Measurements from ENCODE around the gene TBC1D5. TPM values are rescaled to one million over a fixed set of nuclear protein-coding genes. Genes with fewer than 3 reads are reported as not detected.

Gene TBC1D5
- polyA plus RNA-seq, 1 donor: 31.3 TPM

DNA sequence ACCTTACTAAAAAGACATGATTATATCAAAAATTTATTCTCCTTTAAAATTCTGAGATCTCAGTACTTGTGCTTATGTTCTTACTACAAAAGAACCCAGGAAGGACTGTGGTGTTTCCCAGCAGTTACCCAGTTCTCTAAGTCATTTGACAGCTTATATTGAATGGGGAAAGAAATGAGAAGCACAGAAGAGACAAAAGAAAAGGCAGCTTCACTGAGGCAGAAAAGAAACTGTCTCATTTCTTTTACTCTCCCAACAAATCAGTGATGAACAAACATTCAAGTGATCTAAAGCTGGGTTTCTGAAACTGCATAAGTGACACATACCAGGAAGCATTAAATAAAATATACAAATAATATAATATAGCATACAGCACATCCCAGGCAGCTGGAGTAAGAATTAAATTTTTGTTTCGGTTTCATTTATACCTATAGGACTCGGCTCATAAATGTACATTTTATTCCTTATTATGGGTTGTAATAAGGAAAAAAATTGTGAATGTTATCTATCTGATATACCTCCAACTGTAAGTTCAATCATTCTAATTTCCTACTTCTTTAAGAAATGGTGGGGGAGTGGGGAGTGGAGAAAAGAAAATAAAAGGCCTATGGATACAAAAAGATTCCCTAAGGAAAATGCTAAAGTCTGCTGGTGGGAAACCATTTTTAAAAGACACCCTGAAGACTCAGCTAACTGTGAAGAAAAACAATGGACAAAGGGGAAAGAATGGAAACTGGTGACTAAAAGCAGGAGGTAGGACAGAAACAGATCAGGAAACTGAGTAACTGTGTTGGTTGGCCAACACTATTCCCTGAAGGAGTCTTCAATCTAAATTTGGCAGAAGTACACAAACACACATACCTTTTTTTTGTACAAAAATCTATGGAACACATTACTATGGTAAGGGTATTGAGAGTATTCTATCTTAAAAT lies 156.8 kb downstream of the TBC1D5 start:
- DNase-seq: no peak

DNA sequence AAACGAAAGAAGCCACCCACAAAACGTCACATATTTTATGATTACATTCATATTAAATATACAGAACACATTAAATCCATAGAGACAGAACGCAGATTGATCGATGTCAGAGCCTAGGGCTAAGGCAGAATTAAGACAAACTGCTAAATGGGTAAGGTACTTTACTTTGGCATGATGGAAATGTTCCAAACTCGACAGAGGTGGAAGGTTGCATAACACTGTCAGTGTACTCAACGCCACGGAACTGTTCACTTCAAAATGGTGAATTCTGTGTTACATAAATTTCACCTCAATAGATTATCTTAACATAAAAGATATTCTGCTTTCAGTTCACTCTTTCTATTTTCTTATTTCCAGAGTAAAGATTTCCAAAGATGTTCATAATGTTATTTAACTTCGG lies 158.4 kb downstream of the TBC1D5 start:
- no peak for DNase-seq

DNA sequence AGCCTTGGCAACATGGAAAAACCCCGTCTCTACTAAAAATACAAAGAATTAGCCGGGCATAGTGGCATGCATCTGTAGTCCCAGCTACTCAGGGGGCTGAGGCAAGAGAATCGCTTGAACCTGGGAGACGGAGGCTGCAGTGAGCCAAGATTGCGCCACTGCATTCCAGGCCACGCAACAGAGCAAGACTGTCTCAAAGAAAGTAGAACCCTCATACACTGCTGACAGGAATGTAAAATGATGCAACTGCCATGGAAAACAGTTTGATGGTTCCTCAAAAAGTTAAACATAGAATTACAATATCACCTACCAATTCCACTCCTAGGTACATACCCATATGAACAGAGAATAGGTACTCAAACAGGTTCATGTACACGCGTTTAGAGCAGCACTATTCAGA lies 158.9 kb downstream of the TBC1D5 start:
- DNase-seq: no peak

DNA sequence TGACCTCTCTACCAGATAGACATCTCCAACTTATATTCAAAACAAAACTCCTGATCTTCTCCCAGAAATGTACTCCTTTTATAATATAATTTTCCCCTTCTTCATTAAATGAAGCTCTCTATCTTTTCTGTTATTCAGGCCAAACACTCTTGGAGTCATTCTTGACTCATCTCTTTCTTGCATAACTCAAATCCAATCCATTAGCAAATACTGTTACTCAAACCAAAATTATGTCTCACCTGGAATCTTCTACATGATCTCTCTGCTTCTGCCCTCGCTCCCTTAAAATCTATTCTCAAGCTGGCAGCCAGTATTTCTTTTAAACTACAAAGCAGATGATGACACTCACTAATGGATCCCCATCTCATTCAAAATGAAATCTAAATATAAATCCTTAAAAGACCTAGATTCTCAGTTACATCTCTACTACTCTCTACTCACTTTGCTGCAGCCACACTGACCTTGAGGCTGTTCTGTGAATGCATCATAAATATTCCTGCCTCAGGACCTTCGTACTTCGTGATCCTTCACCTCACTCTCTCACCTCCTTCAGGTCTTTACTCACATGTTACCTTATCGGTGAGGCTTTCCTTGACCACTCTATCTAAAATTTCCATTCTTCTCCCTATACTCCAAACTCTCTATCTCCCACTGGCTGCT lies 160.9 kb downstream of the TBC1D5 start:
- no peak for DNase-seq

DNA sequence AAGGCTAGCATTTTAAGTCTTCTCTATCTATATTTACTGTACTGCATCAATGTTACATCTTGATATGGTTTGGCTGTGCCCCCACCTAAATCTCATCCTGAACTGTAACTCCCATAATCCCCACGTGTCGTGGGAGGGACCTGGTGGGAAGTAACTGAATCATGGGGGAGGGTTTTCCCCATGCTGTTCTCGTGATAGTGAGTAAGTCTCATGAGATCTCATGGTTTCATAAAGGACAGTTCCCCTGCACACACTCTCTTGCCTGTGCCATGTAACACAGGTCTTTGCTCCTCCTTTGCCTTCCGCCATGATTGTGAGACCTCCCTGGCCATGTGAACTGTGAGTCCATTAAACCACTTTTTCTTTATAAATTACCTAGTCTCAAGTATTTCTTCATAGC lies 161.5 kb downstream of the TBC1D5 start:
- no peak for DNase-seq

DNA sequence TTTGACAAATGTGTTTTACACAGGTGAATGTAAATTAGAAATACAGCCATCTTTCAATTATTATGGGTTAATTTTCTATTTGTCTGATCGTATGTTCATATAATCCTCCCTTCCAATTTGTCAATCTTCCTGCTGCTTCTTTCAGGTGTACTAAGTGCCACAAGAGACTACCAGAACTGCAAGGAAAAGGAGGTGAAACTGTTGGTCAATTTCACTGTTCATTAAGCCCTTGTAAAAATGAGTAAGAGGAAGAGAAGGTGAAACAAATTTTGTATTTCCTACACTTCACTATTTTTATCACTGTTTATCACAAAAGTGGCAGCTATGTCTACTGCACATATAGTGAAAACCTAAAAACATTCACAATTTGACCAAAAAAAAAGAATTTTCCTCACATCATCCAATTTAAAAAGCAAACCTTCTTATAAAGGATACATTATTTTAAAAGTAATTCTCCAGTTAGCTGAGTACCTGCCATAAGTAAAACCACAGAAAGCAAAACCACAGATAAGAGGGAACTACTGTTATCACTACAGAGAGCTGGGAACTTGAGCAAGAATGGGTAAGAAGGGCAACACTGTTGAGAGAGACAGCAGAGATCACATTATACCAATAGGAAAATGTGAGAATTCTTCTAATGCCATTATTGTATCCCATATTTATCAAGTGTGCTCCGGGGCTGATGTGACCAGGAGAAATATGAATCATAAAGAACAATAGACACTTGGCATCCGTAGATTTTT lies 163.0 kb downstream of the TBC1D5 start:
- DNase-seq: no peak

DNA sequence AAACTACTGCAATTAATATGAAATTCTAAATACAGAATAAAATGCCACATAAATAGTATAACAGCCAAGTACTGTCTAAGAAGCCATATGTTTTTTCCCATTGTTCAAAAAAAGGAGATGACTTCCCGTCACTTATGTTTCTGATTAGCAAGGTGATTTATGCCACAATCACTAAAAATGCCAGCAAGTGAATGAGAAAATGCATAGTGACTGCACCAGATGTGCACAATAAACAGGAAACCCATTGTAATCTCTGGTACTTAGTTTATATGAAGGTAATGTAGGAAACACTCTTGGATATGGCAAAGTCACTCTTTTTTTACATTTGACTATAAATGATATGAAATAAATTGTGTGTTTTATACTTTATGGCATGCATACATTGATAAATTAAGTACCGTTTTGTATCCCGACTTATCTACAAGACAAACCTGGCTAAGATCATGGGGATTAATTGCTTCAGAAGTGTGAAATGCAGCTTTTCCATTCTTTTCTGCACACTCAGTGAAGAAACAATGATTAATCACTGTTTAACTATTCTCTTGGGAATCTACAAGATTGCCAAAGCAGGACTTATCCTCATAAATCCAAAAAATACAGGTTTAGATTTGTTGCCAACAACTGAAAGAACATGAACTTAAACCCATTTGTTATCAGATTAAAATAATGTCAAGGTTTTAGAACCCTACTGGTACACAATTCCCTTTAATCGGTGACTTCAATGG lies 164.5 kb downstream of the TBC1D5 start:
- no peak for DNase-seq

DNA sequence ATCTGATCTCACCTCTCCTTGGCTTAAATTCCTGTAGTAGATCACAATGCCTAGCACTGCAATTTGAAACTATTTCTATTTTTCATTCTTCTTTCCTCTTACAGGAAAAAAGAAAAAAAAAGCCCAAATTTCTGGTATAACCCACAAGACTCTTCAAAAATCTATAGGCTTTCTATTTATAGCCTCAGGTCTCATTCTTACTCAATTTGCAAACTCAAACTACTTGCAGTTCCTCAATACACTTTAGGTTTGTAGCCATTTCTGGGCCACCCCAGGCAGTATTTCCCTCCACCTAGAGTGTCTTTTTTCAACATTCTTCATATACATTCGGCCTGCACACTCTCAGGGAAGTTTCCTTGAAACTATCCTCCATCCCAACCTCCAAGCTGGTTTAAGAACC lies 169.0 kb downstream of the TBC1D5 start:
- no peak for DNase-seq

DNA sequence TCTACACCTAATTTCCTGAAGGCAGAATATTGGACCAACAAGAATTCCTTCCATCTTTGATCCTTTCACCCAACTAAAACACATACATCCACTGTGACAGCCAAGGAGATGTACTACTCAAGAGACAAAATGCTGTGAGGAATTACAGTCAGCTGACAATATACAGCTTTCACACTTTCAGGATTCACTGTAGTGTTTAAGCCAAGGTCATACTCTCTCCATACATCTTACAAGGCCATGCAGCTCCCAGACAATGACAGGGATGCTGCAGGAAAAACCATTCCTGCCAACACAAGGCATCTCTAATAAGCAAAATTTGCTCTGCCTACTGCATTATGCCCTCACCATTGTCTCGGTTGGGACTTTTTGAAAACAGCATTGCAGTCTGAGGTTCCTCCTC lies 170.7 kb downstream of the TBC1D5 start:
- DNase-seq: no peak

DNA sequence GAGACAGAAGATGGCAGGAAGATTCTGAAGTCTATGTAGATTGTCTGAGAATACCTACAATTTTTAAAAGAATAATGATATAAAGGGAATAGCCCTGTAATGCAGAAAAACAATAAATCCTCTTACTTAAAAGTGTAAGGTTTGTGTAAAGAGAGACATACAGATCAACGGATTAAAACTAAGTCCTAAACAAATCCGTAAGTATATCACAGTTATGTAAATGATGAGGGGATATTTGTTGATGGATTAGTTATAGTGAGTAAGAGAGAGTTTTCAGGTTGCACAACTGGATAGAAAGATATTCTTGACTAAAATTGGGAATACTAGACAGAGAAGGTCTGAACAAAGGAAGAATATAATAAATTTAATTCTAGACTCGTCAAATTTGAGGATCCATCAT lies 179.6 kb downstream of the TBC1D5 start:
- DNase-seq: no peak

DNA sequence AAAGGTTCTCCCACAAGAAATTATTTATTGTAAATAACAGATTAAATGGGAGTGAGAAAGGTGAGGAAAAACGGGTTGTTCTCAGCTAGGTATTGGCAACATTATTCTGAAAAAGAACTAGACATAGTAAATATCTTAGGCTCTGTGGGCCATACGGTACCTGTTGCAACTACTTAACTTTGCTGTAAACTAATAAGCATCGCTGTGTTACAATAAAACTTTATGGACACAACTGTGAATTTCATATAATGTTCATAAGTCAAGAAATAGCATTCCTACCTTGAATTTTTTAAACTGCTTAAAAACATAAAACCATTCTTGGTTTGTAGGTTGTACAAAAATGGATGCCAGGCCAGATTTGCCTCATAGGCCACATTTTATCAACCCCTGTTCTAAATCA lies 183.9 kb downstream of the TBC1D5 start:
- DNase-seq: no peak

DNA sequence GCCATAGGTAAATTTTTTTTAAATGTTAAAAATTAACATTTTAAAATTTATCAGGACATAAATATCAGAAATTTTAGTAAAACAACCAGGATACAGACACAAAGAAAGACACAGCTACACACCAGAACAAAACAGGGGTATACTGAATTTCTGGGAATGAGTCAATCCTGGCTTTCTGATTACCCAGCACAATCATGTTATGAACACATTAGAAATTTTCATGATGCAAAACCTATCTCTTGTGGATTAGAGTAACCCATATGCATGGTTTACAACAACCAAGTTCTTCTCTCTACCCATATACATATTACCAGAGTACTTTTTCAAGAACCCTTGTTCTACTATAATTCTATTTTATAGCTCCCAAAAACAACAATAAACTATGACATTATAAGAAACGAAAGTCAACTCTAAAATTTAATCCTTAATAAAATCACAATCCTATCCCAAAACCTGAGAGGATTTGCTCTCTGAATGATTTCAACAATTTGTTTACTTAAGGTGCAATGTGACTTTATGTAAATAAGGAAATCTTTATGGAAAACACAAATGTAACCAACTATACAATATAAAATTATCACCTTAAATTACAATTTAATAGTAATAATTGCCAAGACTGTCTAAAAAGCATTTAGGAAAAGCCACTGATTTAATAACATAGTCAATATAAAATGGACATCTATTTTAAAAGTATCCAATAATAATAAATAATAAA lies 184.5 kb downstream of the TBC1D5 start:
- DNase-seq: no peak

DNA sequence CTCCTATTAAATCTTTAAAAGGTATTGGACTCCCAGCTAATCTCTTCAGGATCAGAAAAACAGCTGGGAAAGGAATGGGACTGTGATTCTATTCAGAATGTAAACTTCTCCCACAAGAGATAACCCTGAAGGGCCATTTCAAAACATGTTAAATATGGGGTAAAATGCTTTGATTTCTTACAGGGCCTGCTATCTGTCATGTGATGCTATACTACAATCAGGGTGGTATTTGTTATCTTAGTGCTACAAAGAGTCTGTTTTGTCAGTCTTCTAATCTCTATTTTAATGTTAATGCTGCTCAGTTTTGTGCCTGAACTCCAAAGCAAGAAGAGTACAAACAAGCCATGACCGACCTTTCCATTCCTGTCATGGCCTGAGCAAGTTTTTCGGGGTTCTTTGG lies 186.9 kb downstream of the TBC1D5 start:
- DNase-seq: no peak

DNA sequence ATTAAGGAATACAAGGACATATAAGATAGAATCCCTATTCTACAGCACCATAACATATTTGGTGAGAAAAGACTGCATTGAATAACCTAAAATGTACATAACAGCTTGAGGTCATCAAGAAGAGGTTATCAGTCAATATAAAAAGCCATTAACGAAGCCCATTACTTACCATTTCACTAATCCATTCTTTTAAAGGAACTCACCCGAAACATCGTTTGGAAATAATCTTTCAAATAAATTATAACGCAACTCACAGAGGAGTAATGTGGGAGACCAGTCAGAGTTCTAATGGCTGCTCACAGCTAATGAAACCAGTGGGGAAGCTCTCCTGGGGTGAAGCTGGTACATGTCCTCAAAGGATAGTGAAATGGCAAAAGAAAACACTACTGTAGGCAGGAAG lies 188.4 kb downstream of the TBC1D5 start:
- no peak for DNase-seq

DNA sequence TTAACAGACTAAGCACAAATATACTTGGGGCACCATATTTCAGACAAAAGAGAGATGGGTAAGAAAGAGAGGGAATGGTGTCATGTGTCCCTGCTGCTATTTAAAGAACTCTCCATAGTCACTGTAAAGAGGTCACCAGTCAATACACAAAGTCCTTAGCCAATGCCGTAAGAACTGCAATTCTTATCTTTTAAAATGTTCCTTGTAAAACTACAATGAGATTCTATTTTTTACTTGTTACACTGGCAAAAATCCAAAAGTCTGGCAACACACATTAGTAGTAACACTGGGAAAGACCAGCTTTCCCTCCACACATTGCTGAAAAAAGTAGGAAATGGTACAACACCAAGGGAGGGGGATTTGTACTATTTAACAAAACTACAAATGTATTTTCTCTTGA lies 189.4 kb downstream of the TBC1D5 start:
- DNase-seq: no peak

DNA sequence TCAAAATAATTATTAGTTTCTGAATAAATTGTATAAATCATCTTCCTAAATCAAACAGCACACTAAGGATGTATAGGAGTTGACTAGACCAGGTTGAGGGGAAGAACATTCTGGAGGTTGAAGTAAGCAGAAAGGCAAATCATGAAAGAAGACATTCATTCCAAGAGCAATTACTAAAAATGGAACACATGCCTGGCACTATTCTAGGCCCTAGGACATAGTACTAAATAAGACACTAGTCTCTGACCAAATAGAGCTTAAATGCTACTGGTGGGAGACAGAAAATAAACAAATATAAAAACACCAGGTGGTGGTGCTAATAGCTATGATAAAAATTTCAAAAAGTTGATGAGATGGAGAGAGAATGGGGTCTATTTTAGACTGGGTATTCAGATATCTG lies 190.1 kb downstream of the TBC1D5 start:
- no peak for DNase-seq

DNA sequence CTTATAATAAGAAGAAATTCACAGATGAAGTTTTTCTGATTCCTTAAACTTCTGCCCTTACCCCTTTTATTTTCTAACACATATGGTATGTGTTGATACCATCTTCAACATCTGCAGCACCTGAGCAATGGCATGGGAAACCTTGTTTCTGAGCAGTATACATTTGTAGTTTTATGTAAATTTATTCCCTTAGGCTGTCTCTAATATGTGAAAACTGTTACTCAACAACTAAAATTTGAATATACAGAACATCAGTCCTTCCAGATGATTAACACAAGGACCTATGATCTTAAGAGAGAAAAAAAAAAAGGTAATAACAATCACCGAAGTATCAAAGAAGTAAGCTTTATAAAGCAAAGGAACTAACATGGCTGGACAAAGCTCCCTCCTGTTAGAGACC lies 190.5 kb downstream of the TBC1D5 start:
- DNase-seq: no peak

DNA sequence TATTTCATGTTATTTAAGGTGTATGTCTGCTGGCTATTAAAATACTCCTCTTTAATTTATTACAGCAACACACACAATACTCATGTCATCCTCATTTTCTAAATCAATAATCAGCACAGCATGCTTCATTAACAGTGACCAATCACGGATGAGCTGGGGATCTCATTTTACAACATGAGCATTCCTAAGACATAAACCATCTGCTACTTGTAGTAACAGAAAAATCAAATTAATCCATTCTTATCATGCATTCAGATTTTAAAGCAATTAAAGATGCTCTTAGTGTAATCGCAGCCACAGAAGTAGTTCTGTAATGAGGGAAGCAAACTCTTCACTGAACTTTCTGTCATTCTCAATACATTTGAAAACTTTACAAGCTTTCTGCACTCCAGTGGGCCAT lies 191.1 kb downstream of the TBC1D5 start:
- no peak for DNase-seq

DNA sequence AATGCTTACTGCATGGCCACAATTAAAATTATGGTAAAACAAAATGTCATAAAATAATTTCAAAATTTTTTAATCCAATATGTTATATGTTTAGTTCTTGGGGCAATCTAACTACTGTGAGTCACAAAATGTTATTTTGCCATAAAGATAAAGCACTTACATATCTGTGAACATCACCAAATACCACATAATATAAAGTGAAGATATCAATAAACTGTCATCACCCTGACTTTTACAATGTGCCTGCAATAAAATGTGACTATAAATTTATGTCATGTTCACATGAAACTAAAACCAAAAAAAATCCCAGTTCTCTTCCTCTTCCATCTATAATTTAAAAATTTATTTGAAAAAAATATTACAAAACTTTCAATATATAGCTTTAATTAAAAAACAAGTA lies 191.8 kb downstream of the TBC1D5 start:
- no peak for DNase-seq

DNA sequence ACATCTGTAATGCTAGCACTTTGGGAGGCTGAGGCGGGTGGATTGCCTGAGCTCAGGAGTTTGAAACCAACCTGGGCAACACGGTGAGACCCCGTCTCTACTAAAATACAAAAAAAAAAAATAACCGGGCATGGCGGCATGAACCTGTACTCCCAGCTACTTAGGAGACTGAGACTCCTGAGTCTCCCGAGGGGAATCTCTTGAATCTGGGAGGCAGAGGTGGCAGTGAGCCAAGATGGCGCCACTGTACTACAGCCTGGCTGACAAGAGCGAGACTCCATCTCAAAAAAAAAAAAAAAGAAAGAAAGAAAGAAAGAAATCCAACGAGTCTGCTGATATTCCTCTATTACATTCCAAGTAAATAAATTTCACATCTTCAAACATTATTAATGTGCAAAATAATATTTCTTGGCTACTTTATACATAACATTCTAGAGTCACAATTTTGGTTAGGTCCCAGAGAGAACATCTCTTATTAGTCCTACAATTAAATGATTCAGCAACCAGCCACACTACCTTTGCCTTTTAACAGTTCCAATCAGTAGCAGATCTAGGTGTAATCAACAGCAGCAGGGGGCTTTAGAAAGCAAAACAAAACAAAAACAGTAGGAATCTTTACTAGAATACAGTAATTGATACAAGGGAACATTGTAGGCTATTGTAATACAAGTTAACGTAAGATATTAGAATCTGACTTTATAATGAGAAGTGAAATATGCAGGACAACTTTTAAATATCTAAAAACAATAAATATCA lies 195.8 kb downstream of the TBC1D5 start:
- no peak for DNase-seq

DNA sequence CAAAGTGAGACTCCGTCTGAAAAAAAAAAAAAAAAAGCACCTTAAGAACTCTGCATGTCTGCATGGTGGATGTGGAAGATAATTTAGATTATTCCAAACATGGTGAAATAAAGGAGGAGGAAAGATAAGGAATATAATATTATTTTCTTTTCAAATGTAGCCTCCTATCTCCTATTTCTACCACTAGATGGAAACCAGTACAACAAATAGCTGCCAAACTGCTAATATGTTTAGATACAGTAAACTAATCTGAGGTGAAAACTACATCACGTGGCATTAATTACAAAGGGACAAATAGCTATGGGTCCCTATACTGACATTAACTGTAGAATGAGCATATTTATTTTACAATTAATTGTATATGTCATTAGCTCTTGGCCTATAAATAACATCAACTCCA lies 197.8 kb downstream of the TBC1D5 start:
- DNase-seq: no peak
